Measurements from ENCODE around the gene PDIA5.

PDIA5 gene

GRCh38 chr3:123034996-123035395 is 31.8 kb upstream of the PDIA5 start:
- Histone ChIP-seq H2AK5ac (ENCODE audit: low read length, severe bottlenecking) (no peak overlapping the region), H3K9me3 (ENCODE audit: control insufficient read depth, low read length) (no peaks in the 10 kb centered on the region), H3K79me1 (replicated peaks; ENCODE audit: low read length, poor library complexity, severe bottlenecking) (no peaks in the 10 kb centered on the region), H3K4ac (ENCODE audit: low read depth in 1 of 2, low read length in 2 of 2) (no peak overlapping the region), H3K9ac (ENCODE audit: low read length) (no peak overlapping the region), H2BK5ac (ENCODE audit: low read depth, low read length, poor library complexity, severe bottlenecking) (no peak overlapping the region), H3K4me3 (ENCODE audit: insufficient read depth in 1 of 2, low read depth in 1 of 2, low read length in 2 of 2) (no peak overlapping the region), H3K4me2 (ENCODE audit: low read length, poor library complexity, severe bottlenecking) (no peak overlapping the region), H3K36me3 (ENCODE audit: control insufficient read depth in 1 of 2, insufficient read depth in 2 of 2, low read depth in 1 of 2, low read length in 2 of 2) (no peaks in the 10 kb centered on the region), H4K91ac (ENCODE audit: low read length) (no peak overlapping the region), H2BK12ac (ENCODE audit: low read length in 2 of 2) (no peak overlapping the region), H3K4me1 (ENCODE audit: control insufficient read depth, insufficient read depth, low read depth, low read length) (no peaks in the 10 kb centered on the region), H2AFZ (ENCODE audit: low read depth, low read length) (no peak overlapping the region), H3K27ac (ENCODE audit: low read length, poor library complexity, severe bottlenecking) (no peak overlapping the region), H4K8ac (ENCODE audit: low read length) (no peak overlapping the region), H3K27me3 (ENCODE audit: control insufficient read depth in 1 of 2, insufficient read depth in 1 of 2, low read length in 2 of 2) (peaks cover 47 to 78% of the 10 kb centered on the region in 2 experiments), H2BK15ac (ENCODE audit: low read depth, poor library complexity, severe bottlenecking) (no peak overlapping the region), H2BK120ac (ENCODE audit: low read depth, low read length) (no peak overlapping the region), H3K18ac (ENCODE audit: low read depth in 1 of 2, low read length in 2 of 2) (no peak overlapping the region), H3K14ac (ENCODE audit: low read length in 2 of 2) (no peak overlapping the region), H3K23ac (ENCODE audit: low read length in 2 of 2) (no peak overlapping the region)
- WGBS, result 82% methylated on average over 3 of the region's 3 CpGs
- no peak for DNase-seq

GRCh38 chr3:123036352-123037014 is 30.3 kb upstream of the PDIA5 start:
- no peak overlapping the region for H2AFZ ChIP-seq (ENCODE audit: low read depth, low read length)
- no peak overlapping the region for H3K4me3 ChIP-seq (ENCODE audit: insufficient read depth in 1 of 2, low read depth in 1 of 2, low read length in 2 of 2)
- no peak overlapping the region for H3K27ac ChIP-seq (ENCODE audit: low read length, poor library complexity, severe bottlenecking)
- no peaks in the 10 kb centered on the region for H3K4me1 ChIP-seq (ENCODE audit: control insufficient read depth, insufficient read depth, low read depth, low read length)
- H2AK5ac ChIP-seq (ENCODE audit: low read length, severe bottlenecking), result no peak overlapping the region
- no peaks in the 10 kb centered on the region for H3K36me3 ChIP-seq (ENCODE audit: control insufficient read depth in 1 of 2, insufficient read depth in 2 of 2, low read depth in 1 of 2, low read length in 2 of 2)
- H2BK120ac ChIP-seq (ENCODE audit: low read depth, low read length), result no peak overlapping the region
- no peak overlapping the region for H3K9ac ChIP-seq (ENCODE audit: low read length)
- no peak overlapping the region for H2BK15ac ChIP-seq (ENCODE audit: low read depth, poor library complexity, severe bottlenecking)
- no peak overlapping the region for H3K23ac ChIP-seq (ENCODE audit: low read length in 2 of 2)
- H3K79me1 ChIP-seq (replicated peaks; ENCODE audit: low read length, poor library complexity, severe bottlenecking), result no peaks in the 10 kb centered on the region
- no peak overlapping the region for H4K91ac ChIP-seq (ENCODE audit: low read length)
- H3K4me2 ChIP-seq (ENCODE audit: low read length, poor library complexity, severe bottlenecking), result no peak overlapping the region
- DNase-seq, result peak; percentile 61
- H2BK5ac ChIP-seq (ENCODE audit: low read depth, low read length, poor library complexity, severe bottlenecking), result no peak overlapping the region
- no peak overlapping the region for H3K18ac ChIP-seq (ENCODE audit: low read depth in 1 of 2, low read length in 2 of 2)
- peaks cover 43 to 76% of the 10 kb centered on the region in 2 experiments for H3K27me3 ChIP-seq (ENCODE audit: control insufficient read depth in 1 of 2, insufficient read depth in 1 of 2, low read length in 2 of 2)
- H3K14ac ChIP-seq (ENCODE audit: low read length in 2 of 2), result no peak overlapping the region
- no peak overlapping the region for H4K8ac ChIP-seq (ENCODE audit: low read length)
- no peak overlapping the region for H3K4ac ChIP-seq (ENCODE audit: low read depth in 1 of 2, low read length in 2 of 2)
- 86% methylated on average over 7 of the region's 8 CpGs for WGBS
- no peak overlapping the region for H2BK12ac ChIP-seq (ENCODE audit: low read length in 2 of 2)
- no peaks in the 10 kb centered on the region for H3K9me3 ChIP-seq (ENCODE audit: control insufficient read depth, low read length)

DNA sequence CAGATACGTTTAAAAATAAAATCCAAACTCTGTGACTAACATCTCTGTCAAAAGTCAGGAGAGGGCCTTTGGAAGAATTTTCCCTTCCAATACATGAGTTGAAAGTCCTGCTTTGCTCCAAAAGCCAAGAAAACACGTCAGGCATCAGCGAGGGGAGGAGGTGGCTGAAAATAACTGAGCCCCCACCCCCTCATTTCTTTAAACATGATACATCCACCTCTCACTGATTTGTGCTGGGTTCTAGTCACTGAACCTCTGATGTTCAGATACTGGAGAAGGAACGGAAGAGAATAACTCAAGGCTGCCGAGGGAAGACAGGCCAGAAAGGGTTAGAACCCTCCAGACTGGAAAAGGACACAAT is 29.8 kb upstream of the PDIA5 start:
- no peak for DNase-seq
- H3K79me1 ChIP-seq (replicated peaks; ENCODE audit: low read length, poor library complexity, severe bottlenecking), result no peaks in the 10 kb centered on the region
- no peaks in the 10 kb centered on the region for H3K36me3 ChIP-seq (ENCODE audit: control insufficient read depth in 1 of 2, insufficient read depth in 2 of 2, low read depth in 1 of 2, low read length in 2 of 2)
- H2BK120ac ChIP-seq (ENCODE audit: low read depth, low read length), result no peak overlapping the region
- no peak overlapping the region for H4K91ac ChIP-seq (ENCODE audit: low read length)
- no peak overlapping the region for H2BK12ac ChIP-seq (ENCODE audit: low read length in 2 of 2)
- peaks cover 43 to 76% of the 10 kb centered on the region in 2 experiments for H3K27me3 ChIP-seq (ENCODE audit: control insufficient read depth in 1 of 2, insufficient read depth in 1 of 2, low read length in 2 of 2)
- no peak overlapping the region for H2AFZ ChIP-seq (ENCODE audit: low read depth, low read length)
- H3K14ac ChIP-seq (ENCODE audit: low read length in 2 of 2), result no peak overlapping the region
- H3K9ac ChIP-seq (ENCODE audit: low read length), result no peak overlapping the region
- no peak overlapping the region for H3K4ac ChIP-seq (ENCODE audit: low read depth in 1 of 2, low read length in 2 of 2)
- H3K4me3 ChIP-seq (ENCODE audit: insufficient read depth in 1 of 2, low read depth in 1 of 2, low read length in 2 of 2), result no peak overlapping the region
- no peak overlapping the region for H2BK15ac ChIP-seq (ENCODE audit: low read depth, poor library complexity, severe bottlenecking)
- WGBS, result 77% methylated on average over 3 of the region's 5 CpGs
- H3K9me3 ChIP-seq (ENCODE audit: control insufficient read depth, low read length), result no peaks in the 10 kb centered on the region
- H2AK5ac ChIP-seq (ENCODE audit: low read length, severe bottlenecking), result no peak overlapping the region
- no peak overlapping the region for H2BK5ac ChIP-seq (ENCODE audit: low read depth, low read length, poor library complexity, severe bottlenecking)
- no peak overlapping the region for H3K27ac ChIP-seq (ENCODE audit: low read length, poor library complexity, severe bottlenecking)
- H3K4me2 ChIP-seq (ENCODE audit: low read length, poor library complexity, severe bottlenecking), result no peak overlapping the region
- no peak overlapping the region for H3K18ac ChIP-seq (ENCODE audit: low read depth in 1 of 2, low read length in 2 of 2)
- no peak overlapping the region for H3K23ac ChIP-seq (ENCODE audit: low read length in 2 of 2)
- H3K4me1 ChIP-seq (ENCODE audit: control insufficient read depth, insufficient read depth, low read depth, low read length), result no peaks in the 10 kb centered on the region
- no peak overlapping the region for H4K8ac ChIP-seq (ENCODE audit: low read length)

DNA sequence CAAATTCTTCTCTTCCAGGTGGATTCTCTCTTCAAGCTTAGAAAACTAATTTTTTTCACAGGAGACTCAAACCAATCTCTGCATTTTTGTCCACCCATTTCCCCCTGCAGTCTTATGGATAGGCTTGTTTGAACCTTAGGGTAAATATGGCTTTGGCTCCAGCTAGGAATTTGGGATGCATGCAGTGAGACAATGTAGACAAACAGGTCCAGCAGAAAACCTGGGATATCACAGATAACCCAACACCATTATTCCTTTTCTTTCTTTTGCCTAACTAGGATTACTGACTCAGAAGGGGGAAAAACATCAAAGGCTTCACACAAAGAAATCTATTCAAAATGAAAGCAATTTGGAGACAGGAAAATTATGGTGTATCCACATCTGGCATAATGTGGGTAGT is 28.1 kb upstream of the PDIA5 start:
- H2BK5ac ChIP-seq (ENCODE audit: low read depth, low read length, poor library complexity, severe bottlenecking), result no peak overlapping the region
- no peak overlapping the region for H3K4me3 ChIP-seq (ENCODE audit: insufficient read depth in 1 of 2, low read depth in 1 of 2, low read length in 2 of 2)
- no peaks in the 10 kb centered on the region for H3K9me3 ChIP-seq (ENCODE audit: control insufficient read depth, low read length)
- H3K27me3 ChIP-seq (ENCODE audit: control insufficient read depth in 1 of 2, insufficient read depth in 1 of 2, low read length in 2 of 2), result peaks cover 38 to 74% of the 10 kb centered on the region in 2 experiments
- no peaks in the 10 kb centered on the region for H3K4me1 ChIP-seq (ENCODE audit: control insufficient read depth, insufficient read depth, low read depth, low read length)
- H2BK120ac ChIP-seq (ENCODE audit: low read depth, low read length), result no peak overlapping the region
- DNase-seq, result no peak
- no peak overlapping the region for H3K23ac ChIP-seq (ENCODE audit: low read length in 2 of 2)
- H2BK12ac ChIP-seq (ENCODE audit: low read length in 2 of 2), result no peak overlapping the region
- H3K36me3 ChIP-seq (ENCODE audit: control insufficient read depth in 1 of 2, insufficient read depth in 2 of 2, low read depth in 1 of 2, low read length in 2 of 2), result no peaks in the 10 kb centered on the region
- no peak overlapping the region for H3K4ac ChIP-seq (ENCODE audit: low read depth in 1 of 2, low read length in 2 of 2)
- H3K4me2 ChIP-seq (ENCODE audit: low read length, poor library complexity, severe bottlenecking), result no peak overlapping the region
- H2BK15ac ChIP-seq (ENCODE audit: low read depth, poor library complexity, severe bottlenecking), result no peak overlapping the region
- no peak overlapping the region for H3K18ac ChIP-seq (ENCODE audit: low read depth in 1 of 2, low read length in 2 of 2)
- no peak overlapping the region for H3K14ac ChIP-seq (ENCODE audit: low read length in 2 of 2)
- no peak overlapping the region for H2AK5ac ChIP-seq (ENCODE audit: low read length, severe bottlenecking)
- no peak overlapping the region for H2AFZ ChIP-seq (ENCODE audit: low read depth, low read length)
- H3K9ac ChIP-seq (ENCODE audit: low read length), result no peak overlapping the region
- no peak overlapping the region for H4K91ac ChIP-seq (ENCODE audit: low read length)
- H3K27ac ChIP-seq (ENCODE audit: low read length, poor library complexity, severe bottlenecking), result no peak overlapping the region
- H3K79me1 ChIP-seq (replicated peaks; ENCODE audit: low read length, poor library complexity, severe bottlenecking), result no peaks in the 10 kb centered on the region
- no peak overlapping the region for H4K8ac ChIP-seq (ENCODE audit: low read length)

All from mesenchymal stem cell (in vitro differentiated cells and primary cell).